ENCODE data around the gene ADCY5. TPM values are rescaled to one million over a fixed set of nuclear protein-coding genes. Genes with fewer than 3 reads are reported as not detected.
"Not testable (repeated sequence)": the region's sequence is repeated elsewhere in the genome, so short reads cannot be mapped to it uniquely, and the experiment has no call there.

Gene ADCY5
- not detected for total RNA-seq

- Mint-ChIP-seq H3K36me3 (ENCODE audit: low read depth) (no peaks in the 10 kb centered on the region), H3K27me3 (ENCODE audit: low read depth) (peaks cover 54% of the 10 kb centered on the region), H3K4me3 (no peak within 1 kb of the TSS), H3K4me1 (ENCODE audit: low read depth) (no peaks in the 10 kb centered on the region), H3K9me3 (ENCODE audit: insufficient read depth) (no peaks in the 10 kb centered on the region), H3K27ac (no peak within 1 kb of the TSS)
- ChIA-PET POLR2A (no interaction called here), CTCF (interaction anchor here (0.9 to 1.5 kb wide), 6 partner anchors 10 to 123 kb away, joined by 3 to 8 read pairs (median 4); no protein-coding TSS in a partner anchor)
- DNase-seq (no peak), ATAC-seq (peak; percentile 28)
Observed at GRCh38 chr3:123448536-123449101, at the start of gene ADCY5. TSS of gene ADCY5 (minus strand) at chr3:123449090. CDS start at chr3:123448545, 545 bp downstream.

- Mint-ChIP-seq H3K27ac (no peak overlapping the region), H3K9me3 (ENCODE audit: insufficient read depth) (no peaks in the 10 kb centered on the region), H3K4me1 (ENCODE audit: low read depth) (no peaks in the 10 kb centered on the region), H3K36me3 (ENCODE audit: low read depth) (peaks cover 9% of the 10 kb centered on the region), H3K4me3 (no peak overlapping the region), H3K27me3 (ENCODE audit: low read depth) (no peaks in the 10 kb centered on the region)
- CTCF ChIA-PET: interaction anchor here (1.0 to 1.8 kb wide), 2 partner anchors 10 to 34 kb away, joined by 3 to 4 read pairs; no protein-coding TSS in a partner anchor
- ATAC-seq (no peak), DNase-seq (no peak)
- POLR2A ChIA-PET: no interaction called here
Observed at GRCh38 chr3:123493912-123494311, 45.0 kb upstream of the ADCY5 start.

- no peak for ATAC-seq
- DNase-seq: no peak
- Mint-ChIP-seq H3K27ac (no peak overlapping the region), H3K36me3 (ENCODE audit: low read depth) (peaks cover 7% of the 10 kb centered on the region), H3K27me3 (ENCODE audit: low read depth) (no peaks in the 10 kb centered on the region), H3K4me3 (no peak overlapping the region), H3K4me1 (ENCODE audit: low read depth) (no peaks in the 10 kb centered on the region), H3K9me3 (ENCODE audit: insufficient read depth) (no peaks in the 10 kb centered on the region)
- CTCF ChIA-PET: interaction anchor here (0.9 to 3.3 kb wide), 4 partner anchors 9 to 166 kb away, joined by 3 to 23 read pairs (median 6); partner anchors contain the start of gene ADCY5
- POLR2A ChIA-PET: no interaction called here
Observed at GRCh38 chr3:123491966-123492587, 43.2 kb upstream of the ADCY5 start.

- ATAC-seq (peak; percentile 53), DNase-seq (peak; percentile 63)
- H3K36me3 Mint-ChIP-seq (ENCODE audit: low read depth): peaks cover 7% of the 10 kb centered on the region
- H3K4me1 Mint-ChIP-seq (ENCODE audit: low read depth): no peaks in the 10 kb centered on the region
- no peaks in the 10 kb centered on the region for H3K27me3 Mint-ChIP-seq (ENCODE audit: low read depth)
- ChIA-PET CTCF (interaction anchor here (0.6 to 3.3 kb wide), 14 partner anchors 9 to 245 kb away, joined by 3 to 23 read pairs (median 4); no protein-coding TSS in a partner anchor), POLR2A (no interaction called here)
- H3K4me3 Mint-ChIP-seq: no peak overlapping the region
- no peak overlapping the region for H3K27ac Mint-ChIP-seq
- no peaks in the 10 kb centered on the region for H3K9me3 Mint-ChIP-seq (ENCODE audit: insufficient read depth)
Observed at GRCh38 chr3:123489400-123490004, 40.6 kb upstream of the ADCY5 start.

GRCh38 chr3:123488645-123489347, 39.9 kb upstream of the ADCY5 start:
- peaks cover 6% of the 10 kb centered on the region for H3K36me3 Mint-ChIP-seq (ENCODE audit: low read depth)
- H3K4me3 Mint-ChIP-seq: no peak overlapping the region
- no peaks in the 10 kb centered on the region for H3K4me1 Mint-ChIP-seq (ENCODE audit: low read depth)
- DNase-seq (no peak), ATAC-seq (no peak)
- ChIA-PET CTCF (interaction anchor here (0.7 to 3.3 kb wide), 11 partner anchors 10 to 244 kb away, joined by 3 to 23 read pairs (median 4); no protein-coding TSS in a partner anchor), POLR2A (no interaction called here)
- no peak overlapping the region for H3K27ac Mint-ChIP-seq
- no peaks in the 10 kb centered on the region for H3K27me3 Mint-ChIP-seq (ENCODE audit: low read depth)
- no peaks in the 10 kb centered on the region for H3K9me3 Mint-ChIP-seq (ENCODE audit: insufficient read depth)

- H3K36me3 Mint-ChIP-seq (ENCODE audit: low read depth); CTCF ChIA-PET; ATAC-seq: not testable (repeated sequence)
Observed at GRCh38 chr3:123487063-123487462, 38.2 kb upstream of the ADCY5 start.

GRCh38 chr3:123486460-123486859, 37.6 kb upstream of the ADCY5 start:
- Mint-ChIP-seq H3K4me3 (no peak overlapping the region), H3K27ac (no peak overlapping the region), H3K9me3 (ENCODE audit: insufficient read depth) (no peaks in the 10 kb centered on the region), H3K4me1 (ENCODE audit: low read depth) (no peaks in the 10 kb centered on the region), H3K27me3 (ENCODE audit: low read depth) (no peaks in the 10 kb centered on the region), H3K36me3 (ENCODE audit: low read depth) (peaks cover 3% of the 10 kb centered on the region)
- DNase-seq (no peak), ATAC-seq (no peak)
- ChIA-PET POLR2A (no interaction called here), CTCF (no interaction called here)

More at GRCh38 chr3:123487063-123487462, 38.2 kb upstream of the ADCY5 start:
- POLR2A ChIA-PET; H3K27ac Mint-ChIP-seq; H3K9me3 Mint-ChIP-seq (ENCODE audit: insufficient read depth); H3K4me3 Mint-ChIP-seq; H3K27me3 Mint-ChIP-seq (ENCODE audit: low read depth); DNase-seq; H3K4me1 Mint-ChIP-seq (ENCODE audit: low read depth): not testable (repeated sequence)

GRCh38 chr3:123485551-123485950, 36.7 kb upstream of the ADCY5 start:
- Mint-ChIP-seq H3K4me1 (ENCODE audit: low read depth) (no peaks in the 10 kb centered on the region), H3K27me3 (ENCODE audit: low read depth) (peaks cover 3% of the 10 kb centered on the region), H3K4me3 (no peak overlapping the region), H3K9me3 (ENCODE audit: insufficient read depth) (no peaks in the 10 kb centered on the region), H3K27ac (no peak overlapping the region), H3K36me3 (ENCODE audit: low read depth) (no peaks in the 10 kb centered on the region)
- DNase-seq: no peak
- POLR2A ChIA-PET: no interaction called here
- ATAC-seq: no peak
- CTCF ChIA-PET: interaction anchor here (1.1 kb wide), 1 partner anchor 73 kb away, joined by 3 read pairs; no protein-coding TSS in a partner anchor

- ChIA-PET POLR2A (no interaction called here), CTCF (interaction anchor here (0.6 to 1.3 kb wide), 4 partner anchors 10 to 127 kb away, joined by 3 to 6 read pairs (median 4); no protein-coding TSS in a partner anchor)
- DNase-seq (no peak), ATAC-seq (no peak)
- no peaks in the 10 kb centered on the region for H3K9me3 Mint-ChIP-seq (ENCODE audit: insufficient read depth)
- H3K4me1 Mint-ChIP-seq (ENCODE audit: low read depth): no peaks in the 10 kb centered on the region
- peaks cover 3% of the 10 kb centered on the region for H3K27me3 Mint-ChIP-seq (ENCODE audit: low read depth)
- no peak overlapping the region for H3K27ac Mint-ChIP-seq
- no peaks in the 10 kb centered on the region for H3K36me3 Mint-ChIP-seq (ENCODE audit: low read depth)
- no peak overlapping the region for H3K4me3 Mint-ChIP-seq
Observed at GRCh38 chr3:123483146-123483545, 34.3 kb upstream of the ADCY5 start.

- POLR2A ChIA-PET: no interaction called here
- ATAC-seq (no peak), DNase-seq (no peak)
- CTCF ChIA-PET: no interaction called here
- Mint-ChIP-seq H3K4me1 (ENCODE audit: low read depth) (no peaks in the 10 kb centered on the region), H3K9me3 (ENCODE audit: insufficient read depth) (no peaks in the 10 kb centered on the region), H3K27me3 (ENCODE audit: low read depth) (peaks cover 9% of the 10 kb centered on the region), H3K36me3 (ENCODE audit: low read depth) (no peaks in the 10 kb centered on the region), H3K4me3 (no peak overlapping the region), H3K27ac (no peak overlapping the region)
Observed at GRCh38 chr3:123481722-123482457, 33.0 kb upstream of the ADCY5 start.

GRCh38 chr3:123481071-123481470, 32.2 kb upstream of the ADCY5 start:
- no peak overlapping the region for H3K27ac Mint-ChIP-seq
- no peaks in the 10 kb centered on the region for H3K4me1 Mint-ChIP-seq (ENCODE audit: low read depth)
- no peak for DNase-seq
- CTCF ChIA-PET: no interaction called here
- POLR2A ChIA-PET: no interaction called here
- no peak for ATAC-seq
- H3K4me3 Mint-ChIP-seq: no peak overlapping the region
- no peaks in the 10 kb centered on the region for H3K36me3 Mint-ChIP-seq (ENCODE audit: low read depth)
- no peaks in the 10 kb centered on the region for H3K9me3 Mint-ChIP-seq (ENCODE audit: insufficient read depth)
- H3K27me3 Mint-ChIP-seq (ENCODE audit: low read depth): peaks cover 9% of the 10 kb centered on the region
